Prostate gland (tissue), 2 donors: ENCODE results near the gene MAPK8IP2.

Source experiments
- CTCF ChIP-seq, 4 experiments: fragments of 200-600 bp in 2 of 4; fragments of 450-650 bp in 2 of 4; sonication (generic) in 2 of 4; IDR thresholded peaks; 1 replicate in 3 of 4; 2 replicates in 1 of 4; pipeline ENCODE4 v1.5.1; 2016 to 2019; ENCODE audit warnings: antibody characterized with exemption in 4 of 4, mild to moderate bottlenecking in 2 of 4, moderate library complexity in 2 of 4
- POLR2A ChIP-seq: fragments of 450-650 bp; IDR thresholded peaks from one replicate; pipeline ENCODE4 v1.6.1; 2016; ENCODE audit warnings: antibody characterized with exemption, mild to moderate bottlenecking

DNA sequence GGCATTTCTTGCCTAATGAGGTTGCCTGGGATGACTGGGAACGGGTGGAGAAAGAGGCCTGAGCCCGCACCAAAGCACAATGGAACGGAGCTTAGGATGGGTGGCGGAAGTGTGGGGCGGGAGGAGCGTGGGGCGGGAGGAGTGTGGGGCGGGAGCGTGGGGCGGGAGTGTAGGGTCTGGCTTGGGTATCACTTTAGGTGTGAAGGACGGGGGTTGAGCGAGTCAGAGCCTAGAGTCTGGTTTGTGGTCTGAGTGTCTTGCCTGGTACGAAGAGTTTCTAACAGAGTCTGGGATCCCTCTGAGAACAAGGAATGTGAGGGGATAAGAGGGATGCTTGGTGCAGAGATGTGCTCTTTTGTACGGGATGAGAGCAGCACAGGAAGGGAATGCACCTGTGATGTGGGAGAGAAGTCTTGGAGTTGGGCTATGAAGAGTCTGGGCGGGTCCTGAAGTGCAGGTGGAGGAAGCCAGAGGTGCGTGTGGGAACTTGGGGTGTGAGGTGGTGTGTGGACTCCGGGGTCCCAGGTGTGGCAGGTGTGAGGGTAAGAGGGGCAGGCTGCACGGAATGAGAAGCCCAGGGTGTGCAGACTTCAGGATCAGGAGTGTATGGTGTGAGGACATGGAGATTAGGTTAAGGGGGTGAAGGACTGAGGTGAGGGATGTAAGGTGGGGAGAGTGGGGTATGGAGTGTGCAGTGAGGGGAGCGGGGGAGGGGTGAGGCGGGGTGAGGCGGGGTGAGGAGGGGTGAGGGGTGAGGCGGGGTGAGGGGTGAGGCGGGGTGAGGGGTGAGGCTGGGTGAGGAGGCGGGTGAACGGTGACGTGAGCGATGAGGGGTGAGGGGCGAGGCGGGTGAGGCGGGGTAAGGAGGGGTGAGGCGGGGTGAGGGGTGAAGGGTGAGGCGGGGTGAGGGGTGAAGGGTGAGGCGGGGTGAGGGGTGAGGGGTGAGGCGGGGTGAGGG is 38.9 kb upstream of the MAPK8IP2 start:
- TF ChIP-seq CTCF (IDR thresholded peaks at IDR 0.05) (no peak), POLR2A (no peak)
